Measurements from ENCODE around the gene BRD9.

- TF ChIP-seq, protein P1, sequence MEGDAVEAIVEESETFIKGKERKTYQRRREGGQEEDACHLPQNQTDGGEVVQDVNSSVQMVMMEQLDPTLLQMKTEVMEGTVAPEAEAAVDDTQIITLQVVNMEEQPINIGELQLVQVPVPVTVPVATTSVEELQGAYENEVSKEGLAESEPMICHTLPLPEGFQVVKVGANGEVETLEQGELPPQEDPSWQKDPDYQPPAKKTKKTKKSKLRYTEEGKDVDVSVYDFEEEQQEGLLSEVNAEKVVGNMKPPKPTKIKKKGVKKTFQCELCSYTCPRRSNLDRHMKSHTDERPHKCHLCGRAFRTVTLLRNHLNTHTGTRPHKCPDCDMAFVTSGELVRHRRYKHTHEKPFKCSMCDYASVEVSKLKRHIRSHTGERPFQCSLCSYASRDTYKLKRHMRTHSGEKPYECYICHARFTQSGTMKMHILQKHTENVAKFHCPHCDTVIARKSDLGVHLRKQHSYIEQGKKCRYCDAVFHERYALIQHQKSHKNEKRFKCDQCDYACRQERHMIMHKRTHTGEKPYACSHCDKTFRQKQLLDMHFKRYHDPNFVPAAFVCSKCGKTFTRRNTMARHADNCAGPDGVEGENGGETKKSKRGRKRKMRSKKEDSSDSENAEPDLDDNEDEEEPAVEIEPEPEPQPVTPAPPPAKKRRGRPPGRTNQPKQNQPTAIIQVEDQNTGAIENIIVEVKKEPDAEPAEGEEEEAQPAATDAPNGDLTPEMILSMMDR (IDR thresholded peaks at IDR 0.05), result no peak
- no peak for TF ChIP-seq POLR2A (IDR thresholded peaks at IDR 0.05; ENCODE audit: low read depth)
Observed at GRCh38 chr5:930866-931265, 38.3 kb upstream of the BRD9 start.

Measured in esophagus muscularis mucosa (tissue), 3 donors.